Stimulated activated CD8-positive, alpha-beta memory T cell treated with anti-CD3 and anti-CD28 coated beads, Interleukin-15, amount 100 ng/mL, for 48 hours (primary cell): ENCODE data around the gene KRTAP10-6.
"Not testable (repeated sequence)": the region's sequence is repeated elsewhere in the genome, so short reads cannot be mapped to it uniquely, and the experiment has no call there.

Source experiments
- DNase-seq, 2 donors: peaks; one replicate each; pipeline ENCODE4 v3.0.0-alpha.2; 2020; ENCODE audit warnings: low read depth in 2 of 2

The KRTAP10-6 gene

GRCh38 chr21:44617071-44617501, 24.8 kb upstream of the KRTAP10-6 start:
- DNase-seq: no peak

GRCh38 chr21:44616591-44616926, 24.3 kb upstream of the KRTAP10-6 start:
- no peak for DNase-seq

- no peak for DNase-seq
Observed at GRCh38 chr21:44615911-44616590, 23.7 kb upstream of the KRTAP10-6 start.

GRCh38 chr21:44615466-44615865, 23.2 kb upstream of the KRTAP10-6 start:
- DNase-seq: no peak

- DNase-seq: no peak
Observed at GRCh38 chr21:44614961-44615391, 22.7 kb upstream of the KRTAP10-6 start.

GRCh38 chr21:44614161-44614631, 21.9 kb upstream of the KRTAP10-6 start:
- no peak for DNase-seq

GRCh38 chr21:44613386-44614155, 21.3 kb upstream of the KRTAP10-6 start:
- DNase-seq: no peak

GRCh38 chr21:44612669-44613229, 20.4 kb upstream of the KRTAP10-6 start:
- no peak for DNase-seq

GRCh38 chr21:44612029-44612486, 19.8 kb upstream of the KRTAP10-6 start, which contains the start of gene KRTAP10-8:
KRTAP10-8 (plus strand) TSS chr21:44612079; CDS start chr21:44612101, 22 bp downstream.
- no peak for DNase-seq

- DNase-seq: no peak
Observed at GRCh38 chr21:44611551-44611950, 19.2 kb upstream of the KRTAP10-6 start.

GRCh38 chr21:44610157-44610843, 18.0 kb upstream of the KRTAP10-6 start:
- not testable (repeated sequence) for DNase-seq

- no peak for DNase-seq
Observed at GRCh38 chr21:44609193-44609592, 16.9 kb upstream of the KRTAP10-6 start.

GRCh38 chr21:44606495-44606894, 14.2 kb upstream of the KRTAP10-6 start:
- no peak for DNase-seq

GRCh38 chr21:44603911-44604310, 11.6 kb upstream of the KRTAP10-6 start:
- no peak for DNase-seq

GRCh38 chr21:44603109-44603875, 11.0 kb upstream of the KRTAP10-6 start:
- no peak for DNase-seq

- DNase-seq: no peak
Observed at GRCh38 chr21:44602463-44602850, 10.2 kb upstream of the KRTAP10-6 start.

- no peak for DNase-seq
Observed at GRCh38 chr21:44601596-44602462, 9.5 kb upstream of the KRTAP10-6 start.

- not testable (repeated sequence) for DNase-seq
Observed at GRCh38 chr21:44601091-44601490, 8.8 kb upstream of the KRTAP10-6 start.

GRCh38 chr21:44600118-44600978, 8.0 kb upstream of the KRTAP10-6 start, which contains the start of gene KRTAP10-7:
KRTAP10-7 (plus strand) TSS chr21:44600597; CDS start chr21:44600622, 25 bp downstream.
- DNase-seq: not testable (repeated sequence)
